GM19324 (cell line): ENCODE measurements around the gene WAPL.
"Not testable (repeated sequence)": the region's sequence is repeated elsewhere in the genome, so short reads cannot be mapped to it uniquely, and the experiment has no call there.

Source experiments
- ATAC-seq: cut with Tn5 transposase; IDR thresholded peaks from one replicate; pipeline ENCODE4 v1.9.1; 2021; ENCODE audit warnings: mild to moderate bottlenecking, moderate library complexity; ENCODE audit not compliant: unreplicated experiment, low FRiP score

The WAPL gene

GRCh38 chr10:86525713-86526112, 4.1 kb upstream of the WAPL start:
- ATAC-seq, result not testable (repeated sequence)

DNA sequence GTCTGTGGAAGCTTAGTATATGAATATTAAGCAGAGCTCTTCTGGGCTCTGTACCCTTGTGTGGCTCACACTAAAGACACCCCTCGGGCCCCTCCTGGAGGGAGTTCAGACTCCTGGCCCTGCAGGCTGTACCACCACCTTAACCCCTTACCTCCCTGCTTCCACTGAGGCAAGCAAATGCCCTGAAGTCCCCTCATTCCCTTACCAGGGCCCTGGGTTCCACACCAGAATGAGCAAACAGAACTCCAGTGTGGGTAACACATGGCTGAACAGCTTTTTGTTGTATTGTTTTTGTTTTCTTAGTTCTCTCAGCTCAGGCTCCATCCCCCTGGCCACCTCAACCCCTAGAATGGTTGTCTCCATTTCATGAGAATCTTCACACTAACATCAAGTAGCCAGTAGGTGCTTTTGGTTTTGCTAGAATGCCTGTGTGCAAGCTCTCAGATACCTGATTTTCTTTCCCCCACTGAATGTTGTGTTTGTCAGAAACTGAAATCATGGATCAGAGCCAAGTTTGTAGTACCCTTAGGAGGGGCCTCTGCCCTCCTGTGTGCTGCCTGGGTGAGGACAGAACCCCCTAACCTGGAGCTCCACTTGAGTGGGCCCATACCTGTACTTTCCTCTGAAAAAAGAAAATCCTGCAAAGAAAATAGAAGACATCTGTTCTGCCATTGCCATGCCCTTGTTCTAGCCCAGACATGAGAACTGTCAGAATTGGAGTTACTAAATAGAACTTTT, 2.8 kb upstream of the WAPL start:
- ATAC-seq, result no peak

DNA sequence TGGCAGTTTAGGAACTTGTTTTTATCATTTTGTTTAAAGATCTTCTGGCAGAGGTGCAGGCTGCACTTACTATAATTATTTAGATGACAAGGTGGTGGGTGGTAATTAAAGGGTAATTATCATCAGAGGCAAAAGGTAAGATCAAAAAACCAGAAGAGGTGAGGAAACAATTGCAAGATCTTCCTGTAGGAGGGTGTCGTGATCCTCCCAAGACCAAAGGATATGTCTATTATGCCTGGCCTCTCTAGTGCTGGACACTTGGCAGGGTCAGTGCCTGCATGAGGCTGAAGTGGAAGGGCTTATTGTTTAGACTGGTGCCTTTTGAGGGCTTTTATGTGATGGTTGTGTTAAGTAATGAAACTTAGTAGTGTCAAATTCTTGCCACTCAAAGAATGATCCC, 1.8 kb upstream of the WAPL start:
- no peak for ATAC-seq

- ATAC-seq, result no peak
Measured at GRCh38 chr10:86522510-86522855, 891 bp upstream of the WAPL start.

- ATAC-seq, result peak; percentile 37
Measured at GRCh38 chr10:86520871-86521677, 518 bp downstream of the WAPL start.

- ATAC-seq, result no peak
Measured at GRCh38 chr10:86518781-86519180, 2.8 kb downstream of the WAPL start.

- no peak for ATAC-seq
Measured at GRCh38 chr10:86512137-86512536, 9.5 kb downstream of the WAPL start.

GRCh38 chr10:86511027-86511865, 10.3 kb downstream of the WAPL start:
- no peak for ATAC-seq

DNA sequence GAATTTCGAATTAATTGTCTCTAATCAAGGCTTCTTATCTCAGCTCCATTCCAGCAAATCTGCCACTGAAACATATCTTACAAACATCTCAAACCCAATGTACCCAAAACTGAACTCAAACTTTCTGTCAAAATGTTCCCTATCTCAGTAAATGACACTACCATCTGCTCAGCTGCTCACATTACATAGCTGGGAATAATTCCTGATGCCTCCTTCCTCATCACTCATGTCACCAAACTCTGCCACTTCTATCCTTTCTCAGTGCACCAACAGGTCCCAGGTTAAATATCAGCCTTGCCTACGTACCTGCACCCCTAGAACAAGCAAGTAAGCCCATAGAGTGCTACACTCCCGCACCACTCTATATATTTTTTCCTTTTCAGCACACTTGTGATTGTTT, 12.4 kb downstream of the WAPL start:
- ATAC-seq, result no peak

DNA sequence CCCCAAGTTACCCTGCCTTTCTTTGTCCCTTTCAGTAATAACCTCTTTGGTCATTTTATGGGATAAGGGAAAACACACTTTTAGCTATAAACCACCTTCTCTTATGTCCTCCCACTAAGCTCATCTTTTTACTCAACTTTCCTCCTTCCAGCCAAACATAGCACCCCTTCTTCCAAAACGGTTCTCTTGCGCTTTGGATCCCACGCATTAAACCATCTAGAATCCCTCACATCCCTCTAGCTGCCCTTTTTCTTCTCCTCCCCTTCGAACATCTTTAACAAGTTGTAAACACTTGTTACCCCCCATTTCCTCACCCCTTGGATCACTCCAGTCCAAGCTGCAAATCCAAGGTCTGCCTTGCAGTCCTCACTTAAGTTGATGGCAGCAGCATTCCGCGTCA, 13.4 kb downstream of the WAPL start:
- no peak for ATAC-seq

GRCh38 chr10:86506499-86506898, 15.1 kb downstream of the WAPL start:
- ATAC-seq, result no peak

DNA sequence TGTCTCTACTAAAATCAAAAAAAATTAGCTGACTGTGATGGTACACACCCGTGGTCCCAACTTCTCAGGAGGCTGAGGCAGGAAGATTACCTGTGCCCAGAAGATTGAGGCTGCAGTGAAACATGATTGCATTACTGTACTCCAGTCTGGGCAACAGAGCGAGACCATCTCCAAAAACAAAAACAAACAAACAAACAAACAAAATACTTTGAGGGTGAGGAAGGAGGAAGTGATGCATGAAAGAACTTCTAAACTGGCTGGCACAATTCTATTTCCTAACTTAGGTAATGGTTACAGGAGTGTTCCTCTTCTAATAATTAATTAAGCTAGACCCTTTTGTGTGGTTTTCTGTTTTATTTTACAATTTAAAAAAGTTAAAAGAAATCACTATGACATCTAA, 15.5 kb downstream of the WAPL start:
- ATAC-seq, result no peak

GRCh38 chr10:86504510-86504909, 17.1 kb downstream of the WAPL start:
- no peak for ATAC-seq

- ATAC-seq, result no peak
Measured at GRCh38 chr10:86500846-86501245, 20.7 kb downstream of the WAPL start.

GRCh38 chr10:86498598-86498997, 23.0 kb downstream of the WAPL start:
- ATAC-seq, result no peak

GRCh38 chr10:86497621-86498020, 24.0 kb downstream of the WAPL start:
- ATAC-seq, result no peak

GRCh38 chr10:86489960-86490612, 31.5 kb downstream of the WAPL start:
- ATAC-seq, result no peak

DNA sequence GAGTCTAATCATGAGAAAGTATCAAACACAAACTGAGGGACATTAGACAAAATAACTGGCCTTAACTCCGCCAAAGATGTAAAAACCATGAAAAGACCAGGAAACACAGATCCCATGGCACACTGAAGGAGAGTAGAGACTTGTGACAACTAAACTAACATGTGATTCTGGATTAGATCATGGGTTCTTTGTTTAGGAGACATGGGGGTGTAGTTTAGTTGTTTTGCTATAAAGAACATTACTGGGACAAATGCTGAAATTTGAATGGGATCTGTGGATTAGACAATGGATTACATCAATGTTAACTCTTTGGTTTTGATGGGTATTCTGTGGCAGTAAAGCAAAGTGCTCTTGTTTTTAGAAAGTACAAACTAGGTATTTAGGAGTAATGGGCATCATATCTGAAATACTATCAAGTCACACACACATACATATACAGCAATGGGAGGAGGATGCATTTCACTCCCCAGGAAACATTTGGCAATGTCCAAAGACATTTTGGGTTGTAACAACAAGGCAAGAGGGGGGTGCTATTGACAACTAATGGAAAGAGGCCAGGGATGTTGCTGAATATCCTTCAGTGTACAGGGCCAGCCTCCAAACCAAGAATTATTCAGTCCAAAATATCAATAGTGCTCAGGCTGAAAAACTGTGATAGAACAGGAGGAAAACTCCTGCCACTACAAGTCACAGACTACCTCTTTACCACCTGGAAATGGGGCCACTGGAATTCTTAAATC, 32.4 kb downstream of the WAPL start:
- ATAC-seq, result no peak

- ATAC-seq, result no peak
Measured at GRCh38 chr10:86486856-86487255, 34.7 kb downstream of the WAPL start.

DNA sequence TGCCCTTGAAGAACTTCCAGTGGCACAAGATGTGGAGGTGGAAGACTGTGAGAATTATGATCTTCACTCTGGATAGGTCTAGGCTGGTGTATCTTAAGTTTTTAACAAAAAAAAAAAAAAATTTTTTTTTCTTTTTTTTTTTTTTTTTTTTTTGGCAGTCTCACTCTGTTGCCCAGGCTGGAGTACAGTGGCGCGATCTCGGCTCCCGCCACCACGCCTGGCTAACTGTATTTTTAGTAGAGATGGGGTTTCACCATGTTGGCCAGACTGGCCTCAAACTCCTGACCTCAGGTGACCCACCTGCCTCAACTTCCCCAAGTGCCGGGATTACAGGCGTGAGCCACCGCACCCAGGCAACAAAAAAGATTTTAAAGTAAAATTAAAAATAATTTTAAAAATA, 37.9 kb downstream of the WAPL start:
- ATAC-seq, result no peak
